ENCODE measurements around the gene SNX32. TPM values are rescaled to one million over a fixed set of nuclear protein-coding genes. Genes with fewer than 3 reads are reported as not detected.

SNX32 gene
- polyA plus RNA-seq (ENCODE audit: insufficient read length in 10 of 10): 1 to 10 TPM in 9 of 10 donors, under 1 TPM in 1; 0.64 to 2.3 (median 1.6) TPM
- long read RNA-seq, donor 1: 0 reads
- long read RNA-seq, donor 2: 0 reads
- long read RNA-seq, donor 3: 0 reads
- long read RNA-seq, donor 4, partial matches to known transcripts: 568 of 568 reads
- long read RNA-seq, donor 4, other reads (novel, unspliced or antisense): 0 of 568 reads
- long read RNA-seq, donor 5, partial matches to known transcripts: 942 of 942 reads
- long read RNA-seq, donor 5, other reads (novel, unspliced or antisense): 0 of 942 reads
- long read RNA-seq, donor 6, partial matches to known transcripts: 896 of 896 reads
- long read RNA-seq, donor 6, other reads (novel, unspliced or antisense): 0 of 896 reads
- long read RNA-seq, donor 7, partial matches to known transcripts: 686 of 724 reads
- long read RNA-seq, donor 7, other reads (novel, unspliced or antisense): 38 of 724 reads
- long read RNA-seq, donor 8: 0 reads
- long read RNA-seq, donor 9: 0 reads

DNA sequence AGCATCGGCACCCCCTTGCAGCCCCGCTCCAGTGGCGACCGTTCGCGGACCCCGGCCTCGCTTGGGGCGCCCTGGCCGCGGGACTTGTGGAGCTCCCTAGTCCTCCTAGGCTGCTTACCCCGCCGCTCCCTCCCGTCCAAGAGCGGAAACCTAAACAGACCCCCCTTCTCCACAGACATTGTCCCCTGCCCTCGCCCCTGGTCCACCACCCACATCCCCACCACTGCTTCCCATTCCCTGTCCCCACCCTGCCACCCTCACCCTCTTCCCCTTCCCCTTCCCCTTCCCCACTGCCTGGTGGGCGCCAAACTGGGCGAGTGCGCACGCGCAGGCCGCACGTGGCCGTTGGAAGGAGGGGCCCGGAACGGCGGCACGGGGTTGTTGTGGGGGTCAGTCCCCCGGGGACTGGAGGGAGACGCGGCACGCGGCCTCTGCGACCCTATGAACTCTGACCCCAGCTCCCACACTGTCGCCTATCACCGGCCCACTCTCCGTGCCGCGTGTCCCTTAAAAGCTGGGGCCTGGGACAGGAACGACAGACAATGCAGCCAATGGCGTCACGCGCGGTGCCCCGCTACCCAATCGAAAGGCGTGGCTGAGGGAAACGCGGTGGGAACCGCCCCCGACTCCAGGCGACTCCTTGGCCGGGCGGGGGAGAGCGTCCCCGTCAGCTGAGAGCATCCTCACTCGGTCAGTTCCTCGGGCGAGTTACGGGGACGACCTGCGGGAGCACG, at the start of gene SNX32:
SNX32 (plus strand) TSS at position 667 of the 734 bp plus-strand sequence. CDS start 103 bp downstream, outside the sequence.
- DNase-seq: peak; percentile 94 to 98 (median 95)

DNA sequence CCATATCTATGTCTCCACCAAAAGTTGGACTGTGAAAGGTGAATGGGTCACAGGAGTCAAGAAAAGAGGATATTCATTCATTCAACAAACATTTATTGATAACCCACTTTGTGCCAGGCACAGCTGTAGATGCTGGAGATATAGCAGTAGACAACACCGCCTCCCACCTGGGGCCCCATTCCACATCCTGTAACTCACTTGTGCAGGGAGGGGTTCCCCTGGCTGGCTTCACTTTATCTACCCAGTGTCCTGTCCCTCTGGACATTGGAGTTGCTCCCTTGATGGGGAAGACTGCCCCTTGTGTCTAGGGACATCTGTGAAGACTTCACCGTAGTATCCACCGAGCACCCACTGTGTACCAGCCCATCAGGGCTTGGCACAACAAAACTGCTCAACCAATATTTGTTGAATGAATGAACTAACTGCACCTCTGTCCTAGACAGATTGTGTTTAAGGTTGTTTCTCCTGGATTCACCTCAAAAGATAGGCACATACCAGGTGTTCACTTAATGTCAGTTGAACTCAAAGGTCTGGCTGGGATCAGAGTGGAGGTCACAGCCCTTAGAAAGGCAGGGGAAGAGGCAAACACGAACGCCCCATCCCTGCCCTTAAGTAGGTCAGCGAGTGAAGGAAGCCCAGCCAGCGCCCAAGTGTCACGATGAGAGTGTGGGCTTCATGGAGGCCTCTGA, 48.3 kb upstream of the SNX32 start:
- no peak for DNase-seq

DNA sequence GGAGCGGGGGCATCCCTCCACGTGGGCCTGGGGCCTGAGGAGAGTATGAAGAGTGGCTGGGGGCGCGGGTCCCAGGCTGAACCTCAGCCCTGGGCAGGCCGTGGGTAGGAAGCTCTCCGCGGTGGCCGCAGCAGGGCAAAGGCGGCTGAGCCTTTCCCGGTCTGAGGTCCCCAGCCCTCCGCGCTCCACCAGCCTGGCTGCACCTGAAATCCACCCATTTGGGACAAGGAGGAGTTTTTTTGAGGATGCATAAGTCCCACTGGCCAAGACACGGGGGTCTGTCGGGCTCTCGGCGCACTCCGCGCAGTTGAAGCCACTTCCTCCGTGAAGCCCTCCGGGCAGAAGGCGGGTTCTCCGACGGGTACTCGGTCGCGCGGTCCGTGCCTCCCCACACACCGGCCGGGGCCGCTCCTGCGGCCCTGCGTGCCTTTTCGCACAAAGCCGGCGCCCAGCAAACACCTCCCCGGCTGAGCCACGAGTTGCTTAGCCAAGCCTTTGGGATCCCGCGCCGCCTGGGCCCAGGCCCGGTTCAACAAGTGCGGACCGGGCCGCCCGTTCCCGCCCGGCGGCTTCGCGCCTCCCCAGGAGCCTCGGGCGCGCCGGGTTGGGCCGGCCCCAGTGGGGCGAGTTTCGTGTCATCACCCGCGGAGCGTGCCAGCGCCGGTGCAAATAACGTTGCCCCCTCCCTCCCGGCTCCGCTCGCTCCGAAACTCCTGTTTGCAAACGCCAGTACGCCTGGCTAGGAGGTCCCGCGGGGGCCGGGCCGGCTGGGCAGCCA, 47.6 kb upstream of the SNX32 start:
- DNase-seq: no peak

DNA sequence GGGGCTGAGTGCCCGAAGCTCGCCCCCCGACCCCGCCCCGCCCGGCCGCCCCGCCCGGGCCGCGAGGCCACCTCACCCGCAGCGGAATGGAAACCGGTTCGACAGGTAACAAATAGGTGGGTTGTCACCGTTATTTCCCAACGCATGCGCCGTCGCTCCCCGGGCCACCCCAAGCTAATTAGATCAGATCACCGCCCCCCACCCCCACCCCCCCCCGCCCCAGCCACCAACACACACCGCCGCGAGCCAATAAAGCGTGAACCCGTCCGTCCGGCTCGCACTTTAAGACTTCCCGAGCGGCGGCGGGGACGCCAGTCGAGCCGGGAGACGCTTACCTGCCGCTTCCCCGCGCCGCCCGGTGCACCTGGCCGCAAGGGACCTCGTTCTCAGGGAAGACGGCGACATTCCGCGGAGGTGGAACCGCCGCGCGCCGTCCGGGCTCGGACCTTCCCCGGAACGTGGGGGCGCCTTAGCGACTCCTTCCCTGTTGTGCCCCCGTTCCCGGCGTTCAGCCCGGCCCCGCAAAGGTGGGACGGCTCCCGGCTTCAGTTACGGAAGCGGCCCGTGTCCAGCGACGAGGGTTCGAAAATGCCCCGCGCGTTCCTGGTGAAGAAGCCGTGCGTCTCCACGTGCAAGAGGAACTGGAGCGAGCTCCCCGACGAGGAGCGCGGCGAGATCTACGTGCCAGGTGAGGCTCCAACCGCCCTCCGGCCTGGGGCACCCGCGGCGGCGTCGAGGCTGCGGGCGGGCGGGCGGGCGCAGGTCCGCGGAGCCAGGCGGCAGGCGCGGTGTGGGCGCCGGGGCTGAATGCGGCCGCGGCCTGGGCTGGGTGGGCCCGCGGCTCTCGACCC, 46.8 kb upstream of the SNX32 start, which contains the start of gene OVOL1:
OVOL1 (plus strand) TSS at position 278 of the 851 bp plus-strand sequence; CDS start at position 589, 311 bp downstream.
- no peak for DNase-seq

DNA sequence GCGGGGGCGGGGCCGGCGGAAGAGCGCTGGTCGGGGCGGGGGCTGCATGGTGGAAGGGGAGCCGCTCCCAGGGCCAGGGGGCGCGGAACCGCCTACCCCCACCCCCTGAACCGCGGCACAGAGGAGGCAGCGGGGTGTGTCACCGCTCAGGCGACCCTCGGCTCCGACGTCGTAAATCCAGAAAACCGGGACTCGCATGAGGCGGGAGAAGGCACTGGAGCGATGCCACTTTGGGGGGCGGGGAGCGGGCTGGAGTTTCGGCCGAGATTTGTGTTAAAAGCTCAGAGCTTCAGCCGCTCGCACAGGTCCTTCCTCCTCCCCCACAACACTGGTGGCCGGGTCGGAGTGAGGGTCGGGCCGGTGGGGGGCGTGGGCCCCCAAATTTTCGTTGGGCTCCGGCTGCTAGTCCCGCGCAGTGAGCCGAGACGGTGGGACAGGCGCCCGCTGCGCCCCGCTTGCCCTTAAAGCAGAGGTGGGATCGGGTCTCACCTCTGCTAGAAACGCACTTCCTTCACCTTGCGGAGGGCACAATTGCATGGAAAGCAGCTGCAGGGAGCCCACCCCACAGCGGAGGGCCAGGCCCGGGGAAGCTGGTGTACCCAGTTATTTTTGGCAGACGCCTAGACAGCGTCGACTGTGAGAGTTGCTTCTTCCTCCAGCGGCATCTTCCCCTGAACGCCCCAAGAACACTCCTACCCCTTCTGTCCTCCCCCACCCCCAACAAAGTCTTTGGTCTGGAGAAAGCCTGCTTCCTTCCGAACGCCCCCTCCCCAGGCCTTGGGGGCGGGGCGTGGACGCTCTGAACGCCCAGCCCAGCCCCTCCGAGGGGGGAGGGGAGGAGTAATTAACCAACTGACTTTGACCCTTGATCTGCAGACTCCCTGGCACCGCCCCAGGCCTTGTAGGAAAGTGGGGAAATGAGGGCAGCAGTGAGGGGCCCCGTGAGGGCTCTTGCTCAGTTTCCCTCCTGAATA, 45.8 kb upstream of the SNX32 start:
- peak in 1 of 3 donors; percentile 43 for DNase-seq

DNA sequence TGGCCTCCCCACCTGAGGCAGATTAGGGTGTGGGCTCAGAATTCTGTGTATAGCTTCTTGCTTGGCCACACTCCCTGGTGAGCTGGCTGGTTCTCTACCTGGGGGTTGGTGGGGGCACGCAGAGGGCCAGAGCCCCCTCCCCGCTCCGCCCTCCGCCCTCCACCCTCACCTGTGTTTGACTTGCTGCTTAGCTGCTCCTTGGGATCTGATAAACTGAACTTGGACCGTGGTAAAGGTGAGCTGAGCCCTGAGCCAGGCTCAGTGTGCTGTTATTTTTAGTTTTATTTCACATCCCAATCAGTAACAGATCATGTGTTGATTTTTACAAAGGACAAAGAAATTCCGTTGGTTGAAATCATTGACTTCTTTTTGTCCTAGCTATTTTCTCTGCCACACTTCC, 44.9 kb upstream of the SNX32 start:
- no peak for DNase-seq

DNA sequence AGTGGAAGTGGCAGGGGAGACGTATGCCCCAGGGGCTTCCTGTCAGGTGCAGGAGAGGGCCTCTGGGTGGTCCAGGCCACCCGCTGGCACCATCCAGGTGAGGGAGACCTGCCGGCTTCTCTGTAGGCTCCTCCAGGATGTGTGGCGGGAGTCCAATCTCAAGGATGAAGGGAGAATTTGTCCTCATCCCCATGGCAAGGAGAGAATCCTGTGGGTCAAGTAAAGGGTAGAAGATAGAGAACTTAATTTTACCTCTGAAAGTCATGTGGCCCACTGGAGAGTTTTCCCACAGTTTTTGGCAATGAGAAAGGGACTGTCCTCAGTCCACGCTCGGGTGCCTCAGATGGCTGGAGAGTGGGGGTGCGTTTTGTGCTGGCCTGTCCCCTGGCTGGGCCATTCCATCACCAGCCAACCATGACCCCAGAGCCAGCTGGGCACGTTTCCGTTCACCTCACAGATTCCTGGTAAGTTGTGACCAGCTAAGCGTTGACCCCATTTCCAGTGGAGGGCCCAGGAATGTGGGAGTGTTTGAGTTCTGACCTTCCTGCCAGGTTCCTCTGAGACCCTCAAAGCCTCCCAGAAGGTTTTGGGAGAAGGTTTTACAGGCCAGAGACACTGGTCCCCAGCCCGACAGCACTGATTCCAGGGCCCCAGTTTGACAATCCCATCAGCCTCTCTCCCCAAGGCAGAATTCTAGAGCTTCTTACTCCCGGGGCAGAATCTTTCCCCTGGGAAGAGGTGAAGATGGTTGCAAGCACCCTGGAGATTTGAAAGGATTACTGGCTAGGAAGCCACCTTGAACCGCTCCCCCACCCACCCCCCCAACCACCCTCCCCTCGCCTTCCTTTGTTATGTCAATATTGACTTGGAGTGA, 44.3 kb upstream of the SNX32 start:
- no peak for DNase-seq

DNA sequence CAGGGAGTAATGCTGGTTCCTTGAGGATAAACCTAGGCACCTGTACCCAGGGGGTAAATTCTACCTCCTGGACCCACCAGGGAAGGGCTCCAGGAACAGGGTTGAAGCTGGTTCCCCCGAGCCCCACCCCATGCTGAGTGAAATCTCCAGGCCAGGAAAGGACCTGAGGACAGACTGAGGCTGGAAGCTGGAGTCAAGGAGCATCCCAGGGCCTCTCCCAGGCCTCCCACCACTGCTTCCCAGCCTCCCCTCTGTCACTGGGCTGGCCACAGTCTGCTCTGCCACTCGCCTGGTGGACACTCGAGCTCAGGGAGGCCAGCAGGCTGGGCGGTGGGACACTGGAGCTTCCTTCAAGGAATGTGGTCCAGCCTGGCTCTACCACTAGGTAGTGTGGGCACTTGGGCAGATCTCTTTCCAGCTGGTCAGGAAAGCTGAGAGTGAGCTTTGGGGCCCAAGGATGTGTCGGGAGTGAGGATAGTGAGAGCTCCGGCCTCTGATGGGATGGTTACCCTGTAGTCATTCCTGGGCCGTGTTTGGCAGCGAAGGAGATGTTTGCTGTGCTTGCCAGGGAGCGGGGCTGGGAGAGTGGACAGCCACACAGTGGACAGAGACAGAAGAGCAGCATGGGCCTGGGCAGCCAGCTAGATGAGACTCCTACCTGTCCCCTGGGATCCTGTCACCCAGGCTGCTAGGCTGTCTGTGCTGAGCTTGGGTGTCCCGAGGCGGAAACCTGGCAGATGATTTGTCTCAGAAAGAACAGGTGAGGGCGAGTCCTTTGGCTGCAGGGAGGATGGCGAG, 43.5 kb upstream of the SNX32 start:
- no peak for DNase-seq

DNA sequence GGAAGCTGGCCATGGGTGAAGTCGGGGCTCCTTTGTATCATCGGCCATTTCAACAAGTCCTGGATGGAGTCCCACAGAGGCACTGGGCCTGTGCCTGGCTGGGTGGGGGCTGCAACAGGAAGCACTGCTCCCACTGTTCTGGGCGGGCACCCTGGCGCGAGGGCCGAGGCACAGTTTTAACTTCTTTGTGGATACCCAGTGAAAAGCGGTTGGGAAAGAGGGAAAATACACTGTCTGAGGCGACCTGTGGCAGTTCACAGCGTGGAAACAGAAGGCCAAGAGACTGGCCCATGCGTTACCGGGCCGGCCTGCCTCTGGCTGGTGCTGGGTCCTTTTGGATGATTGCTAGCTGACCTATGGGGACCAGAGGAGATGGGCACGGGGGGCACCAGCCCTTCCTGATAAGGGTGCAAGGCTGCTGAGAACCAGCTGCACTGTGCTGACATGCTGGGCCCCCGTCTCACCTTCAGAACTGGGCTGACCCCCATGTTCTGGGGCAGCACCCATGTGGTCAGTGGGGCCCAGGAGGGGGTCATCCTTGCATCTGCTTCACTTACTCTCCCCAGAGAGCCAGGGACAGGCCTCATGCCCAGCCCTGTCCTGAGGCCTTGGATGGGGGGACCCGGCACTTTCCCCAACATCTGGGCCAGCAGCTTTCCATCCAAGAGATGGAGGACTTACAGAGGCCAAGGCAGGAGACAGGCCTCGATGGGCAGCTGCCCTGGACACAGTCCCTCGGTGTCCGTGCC, 42.7 kb upstream of the SNX32 start:
- no peak for DNase-seq

DNA sequence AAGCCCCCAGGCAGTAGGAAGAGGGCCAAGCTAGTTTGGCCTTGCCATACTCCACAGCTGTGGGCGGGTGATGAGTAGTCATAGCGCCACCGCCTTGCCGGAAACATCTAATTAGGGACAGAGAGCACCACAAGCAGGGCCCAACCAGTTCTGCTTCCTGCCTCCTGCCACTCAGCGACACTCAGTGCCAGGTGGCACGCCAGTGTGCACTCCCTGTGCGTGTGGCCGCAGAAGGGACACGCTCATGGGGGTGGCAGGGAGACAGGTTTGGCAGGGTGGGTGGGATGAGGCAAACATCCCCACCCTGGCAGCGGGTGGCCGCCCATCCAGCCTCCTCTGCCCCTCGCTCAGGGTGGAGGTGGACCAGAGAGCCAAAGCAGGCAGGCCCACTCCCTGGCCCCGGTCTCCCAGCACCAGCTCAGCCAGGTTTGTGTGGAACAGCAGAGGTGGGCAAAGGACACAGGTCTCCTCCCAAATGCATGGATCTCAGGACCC, 42.0 kb upstream of the SNX32 start:
- no peak for DNase-seq

DNA sequence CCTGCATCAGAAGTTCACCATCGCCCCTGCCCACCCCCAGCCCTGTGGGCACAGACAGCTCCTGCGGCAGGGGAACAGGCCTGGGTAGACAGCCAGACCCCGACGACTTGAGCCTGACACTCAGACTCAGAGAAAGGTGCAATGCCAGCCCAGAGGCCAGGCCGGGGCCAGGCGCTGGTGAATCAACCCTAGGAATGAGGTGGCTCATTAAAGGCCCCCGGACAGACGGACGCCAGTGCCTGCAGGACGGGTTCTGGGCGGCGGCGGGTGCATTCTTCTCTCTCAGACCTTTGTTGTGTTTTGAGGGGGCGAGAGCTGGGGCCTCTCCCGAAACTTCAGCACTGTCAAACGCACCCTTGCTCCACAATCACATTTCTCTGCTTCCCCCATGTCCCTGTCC, 41.3 kb upstream of the SNX32 start:
- no peak for DNase-seq

DNA sequence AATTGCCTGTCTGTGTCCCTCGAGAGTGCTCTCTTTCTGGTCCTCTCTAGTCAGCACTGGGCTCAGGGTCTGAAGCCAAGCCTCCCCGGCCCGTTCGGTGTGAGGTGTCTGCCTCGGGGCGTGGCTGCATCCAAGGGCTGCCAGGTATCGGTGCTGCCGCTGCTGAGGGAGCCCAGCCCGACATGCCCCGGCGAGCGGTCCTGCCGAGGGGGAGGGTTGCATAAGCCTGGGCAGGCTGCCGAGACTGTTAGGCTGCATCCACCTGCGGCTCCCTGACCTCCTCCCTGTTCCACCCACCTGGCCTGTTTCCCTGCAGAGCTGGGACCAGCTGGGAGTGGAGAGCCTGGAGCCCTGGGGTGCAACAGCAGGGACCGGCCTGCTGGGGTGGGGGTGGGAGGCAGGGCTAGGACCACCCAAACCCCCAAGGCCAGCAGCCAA, 40.6 kb upstream of the SNX32 start:
- DNase-seq: no peak

DNA sequence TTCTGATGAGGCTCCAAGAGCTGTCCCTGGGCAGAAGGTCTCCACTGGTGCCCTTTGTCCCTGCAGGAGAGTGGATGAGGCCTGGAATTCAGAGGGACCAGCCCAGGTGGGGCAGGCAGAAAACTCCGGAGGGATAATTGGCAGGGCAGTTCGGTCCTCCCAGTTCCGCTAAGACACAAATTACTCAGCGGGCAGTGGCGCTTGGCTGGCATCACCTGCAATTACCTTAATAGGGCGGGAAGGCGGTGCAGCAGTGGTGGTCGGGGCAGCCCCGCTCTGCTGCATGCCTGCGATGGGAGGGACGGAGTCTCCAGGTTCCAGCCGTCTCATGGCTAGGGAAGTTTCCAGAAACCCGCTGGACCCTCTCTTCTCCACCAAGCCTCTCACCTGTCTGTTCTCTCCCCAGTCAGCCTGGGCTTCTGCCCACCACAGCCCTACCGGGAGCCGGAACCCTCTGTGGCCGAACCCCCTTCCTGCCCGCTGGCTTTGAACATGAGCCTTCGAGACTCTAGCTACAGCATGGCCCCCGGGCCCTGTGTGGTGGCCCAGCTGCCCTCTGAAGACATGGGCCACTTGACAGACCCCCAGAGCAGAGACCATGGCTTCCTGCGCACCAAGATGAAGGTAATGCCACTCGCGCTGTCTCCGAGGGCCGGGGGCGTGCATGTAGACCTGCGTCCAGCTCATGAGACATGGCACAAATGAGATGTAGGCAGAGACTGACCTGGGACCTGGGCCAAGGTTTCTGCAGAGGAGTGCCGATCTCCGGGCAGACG, 40.0 kb upstream of the SNX32 start:
- no peak for DNase-seq

DNA sequence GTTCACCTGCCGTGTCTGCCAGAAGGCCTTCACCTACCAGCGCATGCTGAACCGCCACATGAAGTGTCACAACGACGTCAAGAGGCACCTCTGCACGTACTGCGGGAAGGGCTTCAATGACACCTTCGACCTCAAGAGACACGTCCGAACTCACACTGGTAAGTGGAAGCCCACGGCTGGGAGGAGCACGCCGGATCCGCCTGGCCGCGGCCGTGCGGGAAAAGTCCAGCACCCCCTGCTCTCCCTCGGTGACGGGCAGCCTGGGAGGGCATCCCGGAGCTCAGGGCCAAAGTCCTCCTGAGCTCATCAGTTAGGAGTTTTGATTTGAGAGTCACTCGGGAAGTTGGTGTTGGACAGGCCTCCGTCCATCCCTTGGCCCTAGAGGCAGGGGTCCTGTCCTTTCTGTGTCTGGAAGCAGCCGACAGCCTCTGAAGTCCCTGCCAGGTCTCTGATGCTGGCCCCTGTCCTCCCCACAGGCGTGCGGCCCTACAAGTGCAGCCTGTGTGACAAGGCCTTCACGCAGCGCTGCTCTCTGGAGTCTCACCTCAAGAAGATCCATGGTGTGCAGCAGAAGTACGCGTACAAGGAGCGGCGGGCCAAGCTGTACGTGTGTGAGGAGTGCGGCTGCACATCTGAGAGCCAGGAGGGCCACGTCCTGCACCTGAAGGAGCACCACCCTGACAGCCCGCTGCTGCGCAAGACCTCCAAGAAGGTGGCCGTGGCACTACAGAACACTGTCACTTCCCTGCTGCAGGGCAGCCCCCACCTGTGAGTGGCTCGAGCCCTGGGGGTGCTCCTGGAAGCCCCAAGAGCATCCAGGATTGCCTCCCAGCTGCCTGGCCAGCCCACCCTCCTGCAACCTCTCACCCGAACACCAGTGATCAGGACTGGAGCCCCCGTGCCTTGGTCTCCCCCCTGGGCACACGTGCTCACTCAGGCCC, 38.9 kb upstream of the SNX32 start:
- DNase-seq: no peak
